K562 (cell line): ENCODE results near the gene MAST4. TPM values are rescaled to one million over a fixed set of nuclear protein-coding genes. Genes with fewer than 3 reads are reported as not detected.

Experiments used
- ATF4 ChIP-seq: fragments of 450-650 bp; formaldehyde crosslinking; IDR thresholded peaks from 2 replicates; pipeline ENCODE4 v1.4.0; 2022; ENCODE audit warnings: mild to moderate bottlenecking, moderate library complexity
- CC2D1A ChIP-seq: fragments of 450-650 bp; IDR thresholded peaks from 2 replicates; pipeline ENCODE4 v1.6.1; 2017; ENCODE audit warnings: mild to moderate bottlenecking
- DMBX1 ChIP-seq: fragments of 250-450 bp; sonication (Bioruptor Pico); IDR thresholded peaks from 2 replicates; pipeline ENCODE4 v1.8.0; 2022; ENCODE audit warnings: inconsistent platforms, mild to moderate bottlenecking, moderate library complexity, borderline replicate concordance
- GATA2 ChIP-seq: sonication (generic); formaldehyde crosslinking; IDR thresholded peaks from 2 replicates; pipeline ENCODE4 v1.4.0; 2020; ENCODE audit warnings: mild to moderate bottlenecking, missing genetic modification reagents
- KDM1A ChIP-seq, 2 experiments: fragments of 450-650 bp; IDR thresholded peaks; 2 replicates each; pipeline ENCODE4 v1.6.1; 2016; ENCODE audit warnings: mild to moderate bottlenecking in 2 of 2
- MAFK ChIP-seq: IDR thresholded peaks from 2 replicates; pipeline ENCODE4 v1.6.1; 2011; ENCODE audit warnings: low read length, improper control_type of control experiment
- MITF ChIP-seq: IDR thresholded peaks from 2 replicates; pipeline ENCODE4 v1.6.1; 2014; ENCODE audit warnings: antibody characterized with exemption
- NFIC ChIP-seq: fragments of 450-650 bp; IDR thresholded peaks from 2 replicates; pipeline ENCODE4 v1.6.1; 2017; ENCODE audit warnings: mild to moderate bottlenecking, inconsistent platforms
- NONO ChIP-seq, 2 experiments: fragments of 200-400 bp in 1 of 2; fragments of 450-650 bp in 1 of 2; formaldehyde crosslinking in 1 of 2; IDR thresholded peaks; 2 replicates each; pipeline ENCODE4 v1.6.1; 2017; ENCODE audit warnings: low read depth in 2 of 2, mild to moderate bottlenecking in 2 of 2, moderate library complexity in 2 of 2, low read length in 1 of 2
- POLR2G ChIP-seq: fragments of 200-400 bp; formaldehyde crosslinking; IDR thresholded peaks from 2 replicates; pipeline ENCODE4 v1.6.1; 2017; ENCODE audit warnings: low read depth, mild to moderate bottlenecking, antibody characterized with exemption, low read length, moderate library complexity
- POU5F1 ChIP-seq: fragments of 150-350 bp; IDR thresholded peaks from 2 replicates; pipeline ENCODE4 v1.6.1; 2014; ENCODE audit warnings: borderline replicate concordance, low read length, low read depth, mild to moderate bottlenecking; ENCODE audit not compliant: partially characterized antibody
- RAD21 ChIP-seq, 2 experiments: fragments of 250-450 bp in 1 of 2; fragments of 450-650 bp in 1 of 2; sonication (Bioruptor Pico) in 1 of 2; formaldehyde crosslinking in 1 of 2; IDR thresholded peaks in 1 of 2; conservative IDR thresholded peaks in 1 of 2; 2 replicates each; pipeline versions ENCODE4 v1.4.0 to v1.8.0; 2020 to 2022; ENCODE audit warnings: mild to moderate bottlenecking in 2 of 2, moderate library complexity in 1 of 2
- SMAD1 ChIP-seq: fragments of 150-350 bp; IDR thresholded peaks from 2 replicates; pipeline ENCODE4 v1.6.1; 2014; ENCODE audit warnings: low read length, low read depth; ENCODE audit not compliant: partially characterized antibody
- ZFP36 ChIP-seq: fragments of 150-350 bp; IDR thresholded peaks from 2 replicates; pipeline ENCODE4 v1.6.1; 2018; ENCODE audit warnings: low read length, low read depth; ENCODE audit not compliant: partially characterized antibody
- ZNF561 ChIP-seq: fragments of 450-650 bp; formaldehyde crosslinking; conservative IDR thresholded peaks from 2 replicates; pipeline ENCODE4 v1.4.0; 2020; ENCODE audit warnings: mild to moderate bottlenecking, moderate library complexity
- ZNF75A ChIP-seq: fragments of 450-650 bp; formaldehyde crosslinking; IDR thresholded peaks from 2 replicates; pipeline ENCODE4 v1.4.0; 2020; ENCODE audit warnings: mild to moderate bottlenecking
- polyA plus RNA-seq, 8 experiments: library from polyadenylated mRNA; depleted of rRNA in 4 of 8; stranded (reverse) in 5 of 8; unstranded in 3 of 8; fragments of >200 nt; fragmentation: Nextera tagmentation in 2 of 8; fragmentation: Illumina TruSeq in 1 of 8; extraction: Ambion mirVana in 2 of 8; extraction: Trizol in 1 of 8; gene quantifications; 2 replicates each; pipeline versions ENCODE4 v1.2.1 to v1.2.3, GENCODE V29; 2011 to 2014; ENCODE audit warnings: inconsistent platforms in 1 of 8, missing spikeins in 1 of 8
- total RNA-seq, 7 experiments: library from RNA; depleted of rRNA in 6 of 7; stranded (reverse); fragments of >200 nt in 6 of 7; fragmentation: Illumina TruSeq in 2 of 7; extraction: Trizol in 2 of 7; gene quantifications; 2 replicates each; pipeline versions ENCODE4 v1.2.1 to v1.2.3, GENCODE V29; 2011 to 2021; ENCODE audit warnings: low replicate concordance in 1 of 7
- TF ChIP-seq, protein P1 (sequence below): fragments of 250-450 bp; sonication (Bioruptor Pico); IDR thresholded peaks from 2 replicates; pipeline ENCODE4 v1.4.0; 2020
- TF ChIP-seq, protein P2 (sequence below): fragments of 450-650 bp; IDR thresholded peaks from 2 replicates; pipeline ENCODE4 v1.6.1; 2016
- TF ChIP-seq, protein P3 (sequence below): sonication (generic); formaldehyde crosslinking; IDR thresholded peaks from 2 replicates; pipeline ENCODE4 v1.8.1; 2023; ENCODE audit warnings: mild to moderate bottlenecking, missing genetic modification reagents

MAST4 gene
- total and polyA plus RNA-seq, 9 of the 15 experiments (the other 6 are each of a cell fraction or from before 2014, with no cell fraction given), result 0.88 to 10.1 (median 5.2) TPM

DNA sequence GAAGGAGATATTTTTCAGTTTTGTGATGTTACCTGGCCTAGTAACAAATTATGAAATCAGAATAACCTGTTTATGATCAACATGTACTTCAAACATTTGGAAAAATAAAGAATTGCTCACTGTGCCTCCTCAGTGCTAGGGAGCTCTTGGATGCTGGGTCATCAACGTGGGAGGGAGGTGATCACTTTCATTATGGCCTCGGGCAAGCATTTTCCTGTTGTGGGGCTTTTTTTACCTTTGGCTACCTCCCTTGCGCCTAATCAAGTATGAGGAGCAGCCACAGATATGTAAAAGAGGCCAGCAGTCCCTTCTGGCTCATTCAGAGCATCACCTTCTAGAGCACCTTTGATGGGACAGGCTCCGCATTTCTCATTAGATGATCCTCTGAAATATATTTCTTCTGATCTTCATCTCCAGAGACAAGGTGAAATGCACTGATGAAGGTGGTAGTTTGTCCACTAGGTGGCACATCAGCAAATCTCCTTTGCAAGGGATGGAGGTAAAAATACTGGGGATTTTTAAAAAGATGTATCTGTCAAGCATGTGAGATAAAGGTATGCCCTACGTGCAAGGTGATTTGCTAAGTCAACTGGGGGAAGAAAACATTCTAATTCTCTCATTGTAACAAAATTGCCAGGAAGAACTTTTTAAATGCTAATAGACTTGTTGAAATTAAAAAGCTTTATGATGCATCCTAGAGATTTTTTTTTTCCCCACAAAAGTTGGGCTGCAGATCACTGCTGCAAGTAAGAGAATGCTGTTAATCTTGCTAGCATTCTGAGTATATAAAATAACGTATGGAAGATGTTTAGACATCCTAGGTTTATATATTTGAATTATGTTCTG lies 218.2 kb downstream of the MAST4 start (continued):
- TF ChIP-seq, protein P1, sequence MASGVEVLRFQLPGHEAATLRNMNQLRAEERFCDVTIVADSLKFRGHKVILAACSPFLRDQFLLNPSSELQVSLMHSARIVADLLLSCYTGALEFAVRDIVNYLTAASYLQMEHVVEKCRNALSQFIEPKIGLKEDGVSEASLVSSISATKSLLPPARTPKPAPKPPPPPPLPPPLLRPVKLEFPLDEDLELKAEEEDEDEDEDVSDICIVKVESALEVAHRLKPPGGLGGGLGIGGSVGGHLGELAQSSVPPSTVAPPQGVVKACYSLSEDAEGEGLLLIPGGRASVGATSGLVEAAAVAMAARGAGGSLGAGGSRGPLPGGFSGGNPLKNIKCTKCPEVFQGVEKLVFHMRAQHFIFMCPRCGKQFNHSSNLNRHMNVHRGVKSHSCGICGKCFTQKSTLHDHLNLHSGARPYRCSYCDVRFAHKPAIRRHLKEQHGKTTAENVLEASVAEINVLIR (CRISPR knock-in tag), result no peak
- TF ChIP-seq ZNF561, result no peak
- TF ChIP-seq SMAD1, result no peak
- TF ChIP-seq, protein P2, sequence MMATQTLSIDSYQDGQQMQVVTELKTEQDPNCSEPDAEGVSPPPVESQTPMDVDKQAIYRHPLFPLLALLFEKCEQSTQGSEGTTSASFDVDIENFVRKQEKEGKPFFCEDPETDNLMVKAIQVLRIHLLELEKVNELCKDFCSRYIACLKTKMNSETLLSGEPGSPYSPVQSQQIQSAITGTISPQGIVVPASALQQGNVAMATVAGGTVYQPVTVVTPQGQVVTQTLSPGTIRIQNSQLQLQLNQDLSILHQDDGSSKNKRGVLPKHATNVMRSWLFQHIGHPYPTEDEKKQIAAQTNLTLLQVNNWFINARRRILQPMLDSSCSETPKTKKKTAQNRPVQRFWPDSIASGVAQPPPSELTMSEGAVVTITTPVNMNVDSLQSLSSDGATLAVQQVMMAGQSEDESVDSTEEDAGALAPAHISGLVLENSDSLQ, result no peak
- no peak for TF ChIP-seq ZNF75A (CRISPR knock-in tag)
- TF ChIP-seq POLR2G, result no peak
- TF ChIP-seq, protein P3, sequence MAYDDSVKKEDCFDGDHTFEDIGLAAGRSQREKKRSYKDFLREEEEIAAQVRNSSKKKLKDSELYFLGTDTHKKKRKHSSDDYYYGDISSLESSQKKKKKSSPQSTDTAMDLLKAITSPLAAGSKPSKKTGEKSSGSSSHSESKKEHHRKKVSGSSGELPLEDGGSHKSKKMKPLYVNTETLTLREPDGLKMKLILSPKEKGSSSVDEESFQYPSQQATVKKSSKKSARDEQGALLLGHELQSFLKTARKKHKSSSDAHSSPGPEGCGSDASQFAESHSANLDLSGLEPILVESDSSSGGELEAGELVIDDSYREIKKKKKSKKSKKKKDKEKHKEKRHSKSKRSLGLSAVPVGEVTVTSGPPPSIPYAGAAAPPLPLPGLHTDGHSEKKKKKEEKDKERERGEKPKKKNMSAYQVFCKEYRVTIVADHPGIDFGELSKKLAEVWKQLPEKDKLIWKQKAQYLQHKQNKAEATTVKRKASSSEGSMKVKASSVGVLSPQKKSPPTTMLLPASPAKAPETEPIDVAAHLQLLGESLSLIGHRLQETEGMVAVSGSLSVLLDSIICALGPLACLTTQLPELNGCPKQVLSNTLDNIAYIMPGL, result no peak
- TF ChIP-seq MITF, result no peak
- peak; percentile 50 to 60 for TF ChIP-seq RAD21 (CRISPR knock-in tag; conservative IDR thresholded peaks at IDR 0.05 in 1 of 2, IDR thresholded peaks at IDR 0.05 in 1 of 2)
- no peak for TF ChIP-seq ATF4 (CRISPR knock-in tag)
- no peak for TF ChIP-seq GATA2 (CRISPR knock-in tag)
- TF ChIP-seq NONO (IDR thresholded peaks at IDR 0.05; ENCODE audit: low read depth in 2 of 2, low read length in 1 of 2), result no peak
- no peak for TF ChIP-seq KDM1A (IDR thresholded peaks at IDR 0.05)
- no peak for TF ChIP-seq DMBX1 (CRISPR knock-in tag)
- TF ChIP-seq POU5F1, result no peak
- TF ChIP-seq CC2D1A, result no peak
- TF ChIP-seq MAFK, result no peak
- TF ChIP-seq NFIC, result no peak
- TF ChIP-seq ZFP36, result no peak
